Neural crest cell (in vitro differentiated cells): ENCODE data around the gene RPLP2. TPM values are rescaled to one million over a fixed set of nuclear protein-coding genes. Genes with fewer than 3 reads are reported as not detected.
A peak's percentile ranks its signal among the peaks of the same experiment; 100 is the strongest.

Source experiments
- DNase-seq: peaks from one replicate; pipeline ENCODE4 v3.0.0; 2021; ENCODE audit warnings: low read depth, mixed read lengths, low spot score
- H3K27ac Mint-ChIP-seq: one replicate; pipeline ENCODE4 v1.8.0; 2021; ENCODE audit warnings: mild to moderate bottlenecking, mixed read lengths; ENCODE audit not compliant: unreplicated experiment
- H3K27me3 Mint-ChIP-seq: 2 replicates; pipeline ENCODE4 v1.8.0; 2021; ENCODE audit warnings: low read depth, mild to moderate bottlenecking, mixed read lengths
- H3K36me3 Mint-ChIP-seq: 2 replicates; pipeline ENCODE4 v1.8.0; 2021; ENCODE audit warnings: low read depth, mild to moderate bottlenecking, mixed read lengths
- H3K4me1 Mint-ChIP-seq: 2 replicates; pipeline ENCODE4 v1.8.0; 2021; ENCODE audit warnings: mixed read lengths
- H3K4me3 Mint-ChIP-seq: one replicate; pipeline ENCODE4 v1.8.0; 2021; ENCODE audit warnings: mild to moderate bottlenecking, mixed read lengths
- H3K9me3 Mint-ChIP-seq: 2 replicates; pipeline ENCODE4 v1.8.0; 2021; ENCODE audit warnings: mixed read lengths
- total RNA-seq: library from RNA; stranded (reverse); gene quantifications from 2 replicates; pipeline ENCODE4 v1.2.1, GENCODE V29; 2021
- TF ChIP-seq, protein P1 (sequence below): fragments of 200-600 bp; sonication (generic); conservative IDR thresholded peaks from 2 replicates; pipeline ENCODE4 v1.5.0; 2021; ENCODE audit warnings: antibody characterized with exemption, mild to moderate bottlenecking

RPLP2 gene
- total RNA-seq, 1 donor from 2014 or later = 1,810 TPM

GRCh38 chr11:782264-783174, 27.2 kb upstream of the RPLP2 start:
- DNase-seq = no peak
- H3K9me3 Mint-ChIP-seq = no peaks in the 10 kb centered on the region
- peaks cover 15% of the 10 kb centered on the region for H3K4me1 Mint-ChIP-seq
- no peak overlapping the region for H3K27ac Mint-ChIP-seq
- H3K36me3 Mint-ChIP-seq = no peaks in the 10 kb centered on the region
- TF ChIP-seq, protein P1, sequence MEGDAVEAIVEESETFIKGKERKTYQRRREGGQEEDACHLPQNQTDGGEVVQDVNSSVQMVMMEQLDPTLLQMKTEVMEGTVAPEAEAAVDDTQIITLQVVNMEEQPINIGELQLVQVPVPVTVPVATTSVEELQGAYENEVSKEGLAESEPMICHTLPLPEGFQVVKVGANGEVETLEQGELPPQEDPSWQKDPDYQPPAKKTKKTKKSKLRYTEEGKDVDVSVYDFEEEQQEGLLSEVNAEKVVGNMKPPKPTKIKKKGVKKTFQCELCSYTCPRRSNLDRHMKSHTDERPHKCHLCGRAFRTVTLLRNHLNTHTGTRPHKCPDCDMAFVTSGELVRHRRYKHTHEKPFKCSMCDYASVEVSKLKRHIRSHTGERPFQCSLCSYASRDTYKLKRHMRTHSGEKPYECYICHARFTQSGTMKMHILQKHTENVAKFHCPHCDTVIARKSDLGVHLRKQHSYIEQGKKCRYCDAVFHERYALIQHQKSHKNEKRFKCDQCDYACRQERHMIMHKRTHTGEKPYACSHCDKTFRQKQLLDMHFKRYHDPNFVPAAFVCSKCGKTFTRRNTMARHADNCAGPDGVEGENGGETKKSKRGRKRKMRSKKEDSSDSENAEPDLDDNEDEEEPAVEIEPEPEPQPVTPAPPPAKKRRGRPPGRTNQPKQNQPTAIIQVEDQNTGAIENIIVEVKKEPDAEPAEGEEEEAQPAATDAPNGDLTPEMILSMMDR = no peak
- H3K4me3 Mint-ChIP-seq = peak overlapping the region; percentile 70
- H3K27me3 Mint-ChIP-seq = peaks cover 6% of the 10 kb centered on the region

DNA sequence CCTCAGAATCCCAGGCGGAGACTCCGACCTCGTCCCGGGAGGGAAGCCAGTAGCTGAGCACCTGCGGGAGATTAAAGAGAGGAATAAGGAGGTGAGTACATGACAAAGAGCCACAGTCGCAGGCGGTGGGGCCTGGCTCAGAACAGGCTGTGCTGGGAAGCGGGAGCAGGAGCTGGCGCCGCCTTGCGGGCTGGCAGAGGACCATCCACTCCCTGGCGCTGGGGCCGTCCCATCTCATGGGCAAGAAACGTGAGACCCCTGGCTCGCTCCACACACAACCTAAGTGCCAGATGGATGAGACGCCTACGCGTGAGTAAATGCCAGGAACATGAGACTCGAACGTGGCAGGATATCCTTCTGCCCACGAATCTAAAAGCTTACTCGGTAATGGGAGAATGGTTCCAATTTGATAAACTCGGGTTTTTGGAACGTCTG, 26.2 kb upstream of the RPLP2 start:
- peak overlapping the region; percentile 70 for H3K4me3 Mint-ChIP-seq
- TF ChIP-seq, protein P1 = peak; percentile 84
- no peaks in the 10 kb centered on the region for H3K36me3 Mint-ChIP-seq
- peaks cover 15% of the 10 kb centered on the region for H3K4me1 Mint-ChIP-seq
- H3K27ac Mint-ChIP-seq = no peak overlapping the region
- peak; percentile 77 for DNase-seq
- no peaks in the 10 kb centered on the region for H3K9me3 Mint-ChIP-seq
- H3K27me3 Mint-ChIP-seq = peaks cover 6% of the 10 kb centered on the region

GRCh38 chr11:786235-787083, 23.3 kb upstream of the RPLP2 start:
- Mint-ChIP-seq H3K4me1 (peaks cover 8% of the 10 kb centered on the region), H3K9me3 (no peaks in the 10 kb centered on the region), H3K36me3 (no peaks in the 10 kb centered on the region), H3K27ac (no peak overlapping the region), H3K4me3 (peak overlapping the region; percentile 68), H3K27me3 (peaks cover 6% of the 10 kb centered on the region)
- TF ChIP-seq, protein P1 = no peak
- DNase-seq = no peak

DNA sequence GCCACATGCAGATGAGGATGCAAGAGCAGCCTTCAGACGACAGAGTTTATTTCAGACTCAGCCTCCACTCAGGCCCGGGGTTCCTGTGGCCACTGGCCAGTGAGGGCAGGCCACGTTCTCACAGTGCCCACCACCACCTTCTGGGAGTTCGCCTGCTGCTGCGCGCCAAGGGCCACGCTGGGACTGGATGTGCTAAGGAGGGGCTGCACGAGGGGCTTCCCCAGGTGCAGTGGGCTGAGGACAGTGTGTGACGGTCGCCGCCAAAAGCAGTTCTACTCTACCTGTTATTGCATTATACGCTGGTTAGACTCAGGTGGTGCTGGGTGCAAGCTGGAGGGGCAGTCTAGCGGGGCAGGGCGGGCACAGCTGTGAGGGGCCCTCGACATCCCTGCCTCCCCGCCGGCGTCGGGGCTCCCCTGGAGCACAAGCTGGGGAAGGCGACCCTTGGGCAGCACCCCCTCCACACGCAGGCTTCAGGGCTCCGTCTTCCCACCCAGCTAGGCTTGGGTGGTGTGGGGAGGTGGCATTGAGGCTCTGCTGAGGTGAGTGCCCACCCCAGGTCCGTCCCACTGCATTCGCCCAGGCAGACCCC, 22.6 kb upstream of the RPLP2 start:
- Mint-ChIP-seq H3K27me3 (peaks cover 6% of the 10 kb centered on the region), H3K4me3 (no peak overlapping the region), H3K4me1 (peaks cover 8% of the 10 kb centered on the region), H3K9me3 (no peaks in the 10 kb centered on the region), H3K36me3 (no peaks in the 10 kb centered on the region), H3K27ac (no peak overlapping the region)
- TF ChIP-seq, protein P1 = no peak
- DNase-seq = no peak

DNA sequence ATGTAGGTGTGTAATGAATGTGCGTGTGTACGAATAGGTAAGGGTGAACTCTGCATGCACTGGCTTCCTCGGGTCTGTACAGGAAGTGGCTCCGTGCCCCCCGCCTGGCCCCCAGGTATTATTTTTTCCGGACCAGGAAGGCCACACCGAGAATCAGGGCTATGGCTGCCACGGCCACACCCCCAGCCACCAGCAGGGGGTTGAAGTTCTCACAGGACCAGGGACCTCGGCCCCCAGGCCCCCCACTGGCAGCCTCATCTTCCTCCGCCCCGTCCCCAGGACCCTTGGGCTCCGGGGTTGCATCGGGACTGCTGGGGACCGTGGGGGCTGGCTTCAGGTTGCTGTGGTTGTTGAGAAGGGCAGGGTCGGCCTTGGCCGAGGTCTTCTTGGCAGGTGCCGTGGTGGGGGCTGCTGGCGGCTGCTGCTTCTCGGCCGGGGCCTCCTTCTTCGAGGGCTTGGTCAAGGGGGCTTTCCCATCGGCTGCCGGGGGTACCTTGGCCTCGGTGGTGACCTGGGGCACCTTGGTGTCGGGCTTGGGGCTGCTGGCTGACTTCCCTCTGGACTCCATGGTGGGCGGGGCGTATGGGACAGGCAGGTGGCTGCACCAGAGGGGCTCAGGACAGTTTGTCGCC, 21.6 kb upstream of the RPLP2 start:
- peaks cover 6% of the 10 kb centered on the region for H3K27me3 Mint-ChIP-seq
- no peaks in the 10 kb centered on the region for H3K9me3 Mint-ChIP-seq
- no peaks in the 10 kb centered on the region for H3K36me3 Mint-ChIP-seq
- TF ChIP-seq, protein P1 = peak; percentile 19
- no peak overlapping the region for H3K4me3 Mint-ChIP-seq
- H3K27ac Mint-ChIP-seq = no peak overlapping the region
- DNase-seq = no peak
- H3K4me1 Mint-ChIP-seq = peaks cover 8% of the 10 kb centered on the region
